Effector CD8-positive, alpha-beta T cell (primary cell): Measurements from ENCODE around the gene UGT3A1.
"Not testable (repeated sequence)": the region's sequence is repeated elsewhere in the genome, so short reads cannot be mapped to it uniquely, and the experiment has no call there.

Experiments used
- DNase-seq: peaks from one replicate; lab custom pipeline; 2025; lab: John Stamatoyannopoulos, UW
- total RNA-seq, 4 experiments: gene quantifications; one replicate each; lab custom pipeline; 2026; lab: John Stamatoyannopoulos, UW

Gene UGT3A1, protein sequence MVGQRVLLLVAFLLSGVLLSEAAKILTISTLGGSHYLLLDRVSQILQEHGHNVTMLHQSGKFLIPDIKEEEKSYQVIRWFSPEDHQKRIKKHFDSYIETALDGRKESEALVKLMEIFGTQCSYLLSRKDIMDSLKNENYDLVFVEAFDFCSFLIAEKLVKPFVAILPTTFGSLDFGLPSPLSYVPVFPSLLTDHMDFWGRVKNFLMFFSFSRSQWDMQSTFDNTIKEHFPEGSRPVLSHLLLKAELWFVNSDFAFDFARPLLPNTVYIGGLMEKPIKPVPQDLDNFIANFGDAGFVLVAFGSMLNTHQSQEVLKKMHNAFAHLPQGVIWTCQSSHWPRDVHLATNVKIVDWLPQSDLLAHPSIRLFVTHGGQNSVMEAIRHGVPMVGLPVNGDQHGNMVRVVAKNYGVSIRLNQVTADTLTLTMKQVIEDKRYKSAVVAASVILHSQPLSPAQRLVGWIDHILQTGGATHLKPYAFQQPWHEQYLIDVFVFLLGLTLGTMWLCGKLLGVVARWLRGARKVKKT
- 0 reads per million in 4 experiments for total RNA-seq

- no peak for DNase-seq
Measured at GRCh38 chr5:35990941-35991611, at the start of gene UGT3A1. Gene UGT3A1, minus strand, starts transcription at chr5:35991390. Its CDS starts 150 bp downstream, at chr5:35991240.

- no peak for DNase-seq
Measured at GRCh38 chr5:36035696-36036095, 44.5 kb upstream of the UGT3A1 start.

GRCh38 chr5:36034536-36035134 lies 43.4 kb upstream of the UGT3A1 start:
- not testable (repeated sequence) for DNase-seq

GRCh38 chr5:36033486-36033885 lies 42.3 kb upstream of the UGT3A1 start:
- DNase-seq = no peak

GRCh38 chr5:36033047-36033446 lies 41.9 kb upstream of the UGT3A1 start:
- no peak for DNase-seq

- DNase-seq = no peak
Measured at GRCh38 chr5:36031223-36031622, 40.0 kb upstream of the UGT3A1 start.

DNA sequence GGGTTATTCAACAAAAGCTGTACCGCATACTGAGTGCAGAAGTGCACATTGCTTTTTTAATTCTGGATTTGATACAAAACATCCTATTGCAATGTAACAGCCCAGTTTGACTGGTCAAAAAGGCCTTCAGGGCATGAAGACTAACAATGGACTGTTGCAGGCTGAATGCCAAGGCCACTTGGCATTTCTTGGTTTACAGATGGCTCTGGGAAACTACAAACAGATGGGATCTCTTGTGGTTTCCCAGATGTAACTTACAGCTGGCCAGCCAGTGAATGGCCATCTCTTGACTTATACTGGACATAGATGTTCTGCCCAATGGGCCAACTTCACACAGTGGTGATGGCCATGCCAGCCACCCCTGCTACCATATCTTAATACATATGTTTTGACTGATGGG lies 38.7 kb upstream of the UGT3A1 start:
- DNase-seq = no peak

GRCh38 chr5:36028816-36029465 lies 37.8 kb upstream of the UGT3A1 start:
- DNase-seq = no peak

DNA sequence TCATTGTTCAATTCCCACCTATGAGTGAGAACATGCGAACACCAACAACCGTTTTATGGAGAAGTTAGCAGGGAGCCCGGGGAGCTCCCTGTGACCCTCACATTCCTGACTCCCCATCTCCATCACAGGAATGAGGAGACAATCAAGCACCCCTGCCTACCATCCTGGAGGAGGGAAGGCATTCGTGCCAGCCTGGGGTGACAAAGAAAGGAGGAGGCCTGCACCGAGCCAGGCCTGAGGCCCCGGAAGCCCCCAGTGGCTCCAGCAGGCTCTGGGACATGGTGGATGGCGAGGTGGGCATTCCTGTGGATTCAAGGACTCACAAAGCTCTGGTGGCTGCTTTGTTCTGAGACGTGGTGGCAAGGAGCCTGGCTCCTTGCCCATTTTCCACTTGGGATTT lies 36.5 kb upstream of the UGT3A1 start:
- no peak for DNase-seq

DNA sequence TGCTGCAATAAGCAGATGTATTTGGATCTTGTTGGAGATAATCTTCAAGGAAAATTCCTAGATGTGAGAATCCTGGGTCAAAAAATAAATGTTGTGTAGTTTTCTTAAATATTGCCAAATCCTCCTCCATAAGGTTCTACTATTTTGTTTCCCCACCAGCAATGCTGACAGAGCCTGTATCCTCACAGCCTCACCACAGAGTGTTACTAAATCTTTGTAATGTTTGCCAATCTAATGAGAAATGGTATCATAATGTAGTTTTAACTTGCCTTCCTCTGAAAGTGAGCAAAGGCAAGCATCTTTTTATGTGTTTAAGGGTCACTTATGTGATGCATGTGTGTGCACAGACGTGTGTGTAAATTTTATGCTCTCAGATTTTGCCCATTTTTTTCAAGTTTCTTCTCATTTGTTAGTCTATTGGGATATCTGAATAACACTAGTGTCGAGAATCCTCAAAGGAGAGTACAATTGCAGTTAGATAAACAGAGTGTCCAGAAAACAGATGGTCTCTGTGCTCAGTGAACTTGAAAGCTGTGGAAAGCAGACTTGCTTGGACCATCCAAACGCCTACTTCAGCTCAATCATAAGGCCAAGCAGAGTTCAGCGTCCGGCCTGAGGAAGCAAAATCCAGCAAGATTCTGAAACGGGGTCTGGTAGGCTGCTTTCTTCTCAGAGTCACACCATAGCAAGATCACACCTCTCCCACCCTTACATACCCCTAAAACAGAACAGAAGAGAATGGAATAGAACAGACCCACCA lies 35.7 kb upstream of the UGT3A1 start:
- no peak for DNase-seq

GRCh38 chr5:36022246-36022645 lies 31.1 kb upstream of the UGT3A1 start:
- not testable (repeated sequence) for DNase-seq

- not testable (repeated sequence) for DNase-seq
Measured at GRCh38 chr5:36019584-36019983, 28.4 kb upstream of the UGT3A1 start.

DNA sequence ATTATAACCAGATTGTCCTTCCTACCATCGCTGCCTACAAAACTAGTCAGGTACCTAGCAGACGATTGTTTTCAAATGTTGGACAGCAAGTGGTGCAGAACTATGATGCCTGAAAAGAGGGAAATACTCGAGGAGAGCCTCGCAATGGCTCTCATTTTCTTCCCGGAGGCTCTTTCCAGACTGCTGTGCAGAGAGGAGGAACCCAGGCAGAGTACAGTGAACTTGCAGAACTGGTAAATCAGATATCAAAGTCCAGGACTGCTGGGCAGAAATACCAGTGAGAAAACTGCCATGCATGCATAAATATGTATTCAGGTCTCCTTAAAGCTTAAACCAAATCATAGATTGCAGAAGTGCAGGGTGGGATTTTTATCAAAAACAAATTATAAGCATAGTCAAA lies 26.4 kb upstream of the UGT3A1 start:
- no peak for DNase-seq

DNA sequence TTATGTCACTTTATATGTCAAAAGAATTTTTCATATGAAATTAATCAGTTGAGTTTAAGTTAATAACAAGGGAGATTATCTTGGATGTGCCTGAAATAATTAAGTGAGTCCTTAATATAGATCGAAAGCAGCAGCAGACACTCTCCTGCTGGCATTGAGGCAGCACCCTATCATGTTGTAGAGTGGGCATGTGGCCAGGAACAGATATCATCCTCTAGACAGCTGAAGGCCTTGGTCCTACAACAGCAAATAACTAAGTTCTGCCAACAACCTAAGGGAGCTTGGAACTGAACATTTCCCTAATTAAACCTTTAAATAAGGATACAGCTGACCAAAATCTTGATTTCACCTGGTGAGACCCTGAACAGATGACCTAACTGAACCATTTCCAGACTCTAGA lies 25.8 kb upstream of the UGT3A1 start:
- no peak for DNase-seq

DNA sequence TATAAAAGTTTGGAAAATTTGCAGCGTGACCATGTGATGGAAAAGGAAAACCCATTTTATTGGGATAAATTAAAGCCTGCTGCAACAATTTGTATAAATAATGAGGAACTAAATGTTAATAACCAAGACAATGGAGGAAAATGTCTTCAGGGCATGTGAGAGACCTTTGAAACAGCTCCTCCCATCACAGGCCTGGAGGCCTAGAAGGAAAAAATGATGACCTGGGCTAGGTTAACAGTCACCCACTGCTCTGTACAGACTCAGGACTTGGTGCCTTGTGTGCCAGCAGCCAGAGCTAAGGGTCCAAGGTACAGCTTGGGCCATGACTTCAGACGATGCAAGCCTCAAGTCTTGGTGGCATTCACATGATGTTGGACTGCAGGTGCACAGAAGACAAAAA lies 22.0 kb upstream of the UGT3A1 start:
- no peak for DNase-seq

- no peak for DNase-seq
Measured at GRCh38 chr5:36009698-36010097, 18.5 kb upstream of the UGT3A1 start.

- DNase-seq = no peak
Measured at GRCh38 chr5:36007366-36007765, 16.2 kb upstream of the UGT3A1 start.

GRCh38 chr5:36006163-36006562 lies 15.0 kb upstream of the UGT3A1 start:
- DNase-seq = no peak

GRCh38 chr5:36001032-36001431 lies 9.8 kb upstream of the UGT3A1 start:
- DNase-seq = no peak

GRCh38 chr5:35999547-35999946 lies 8.4 kb upstream of the UGT3A1 start:
- DNase-seq = no peak

DNA sequence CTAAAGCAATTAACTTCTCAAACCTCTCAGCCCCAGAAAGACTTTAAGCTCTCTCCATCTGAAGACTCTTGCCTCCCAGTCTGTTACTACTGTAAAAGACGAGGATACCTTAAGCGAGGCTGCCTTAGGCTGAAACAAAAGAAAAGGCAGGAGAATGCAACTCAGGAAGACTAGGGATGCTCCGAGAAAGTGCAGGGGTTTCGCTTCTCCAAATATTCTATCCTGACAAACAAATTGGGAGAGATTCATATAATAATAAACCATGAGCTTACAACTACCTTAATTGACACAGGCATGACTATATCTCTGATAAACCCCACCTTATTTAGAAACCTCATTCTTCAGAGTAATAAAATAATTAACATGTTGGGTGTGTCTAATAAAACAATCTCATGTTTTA lies 4.9 kb upstream of the UGT3A1 start:
- no peak for DNase-seq
